Body of pancreas (tissue), 4 donors: ENCODE results near the gene C9orf72.

Source experiments
- POLR2A ChIP-seq, 3 donors: fragments of 450-650 bp; IDR thresholded peaks; one replicate each; pipeline ENCODE4 v1.6.1; 2016; ENCODE audit warnings: antibody characterized with exemption in 3 of 3, mild to moderate bottlenecking in 2 of 3
- TF ChIP-seq, protein P1 (sequence below), 7 experiments: fragments of 450-650 bp in 4 of 7; fragments of 200-600 bp in 3 of 7; sonication (generic) in 3 of 7; IDR thresholded peaks; one replicate each; pipeline ENCODE4 v1.5.1; 2016 to 2019; ENCODE audit warnings: antibody characterized with exemption in 7 of 7

GRCh38 chr9:27532046-27532445 is 41.2 kb downstream of the C9orf72 start:
- TF ChIP-seq, protein P1, sequence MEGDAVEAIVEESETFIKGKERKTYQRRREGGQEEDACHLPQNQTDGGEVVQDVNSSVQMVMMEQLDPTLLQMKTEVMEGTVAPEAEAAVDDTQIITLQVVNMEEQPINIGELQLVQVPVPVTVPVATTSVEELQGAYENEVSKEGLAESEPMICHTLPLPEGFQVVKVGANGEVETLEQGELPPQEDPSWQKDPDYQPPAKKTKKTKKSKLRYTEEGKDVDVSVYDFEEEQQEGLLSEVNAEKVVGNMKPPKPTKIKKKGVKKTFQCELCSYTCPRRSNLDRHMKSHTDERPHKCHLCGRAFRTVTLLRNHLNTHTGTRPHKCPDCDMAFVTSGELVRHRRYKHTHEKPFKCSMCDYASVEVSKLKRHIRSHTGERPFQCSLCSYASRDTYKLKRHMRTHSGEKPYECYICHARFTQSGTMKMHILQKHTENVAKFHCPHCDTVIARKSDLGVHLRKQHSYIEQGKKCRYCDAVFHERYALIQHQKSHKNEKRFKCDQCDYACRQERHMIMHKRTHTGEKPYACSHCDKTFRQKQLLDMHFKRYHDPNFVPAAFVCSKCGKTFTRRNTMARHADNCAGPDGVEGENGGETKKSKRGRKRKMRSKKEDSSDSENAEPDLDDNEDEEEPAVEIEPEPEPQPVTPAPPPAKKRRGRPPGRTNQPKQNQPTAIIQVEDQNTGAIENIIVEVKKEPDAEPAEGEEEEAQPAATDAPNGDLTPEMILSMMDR (IDR thresholded peaks at IDR 0.05): no peak
- no peak for TF ChIP-seq POLR2A (IDR thresholded peaks at IDR 0.05)
